ENCODE results near the gene CHST4. TPM values are rescaled to one million over a fixed set of nuclear protein-coding genes. Genes with fewer than 3 reads are reported as not detected.

CHST4 gene
- total RNA-seq, 1 donor from 2014 or later = not detected

DNA sequence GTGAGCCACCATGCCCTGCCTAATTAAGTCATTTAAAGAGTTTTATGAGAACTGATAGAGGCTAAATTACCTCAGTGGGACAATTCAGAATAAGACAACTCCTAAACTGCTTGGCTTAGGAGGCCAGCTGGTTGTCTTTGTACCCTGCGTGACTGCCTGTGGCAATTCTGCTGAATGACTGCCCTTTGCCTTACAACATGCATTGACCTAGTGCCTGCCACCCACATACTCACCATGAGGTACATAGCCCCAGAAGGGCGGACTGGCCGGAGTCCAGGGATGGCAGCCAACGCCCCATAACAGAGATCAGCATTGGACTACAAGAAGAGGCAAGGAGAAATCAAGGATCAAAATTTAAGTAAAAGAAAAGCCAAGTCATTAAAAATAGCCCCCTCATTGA, 43.4 kb downstream of the CHST4 start:
- H3K9me3 Mint-ChIP-seq (ENCODE audit: low read depth) = no peaks in the 10 kb centered on the region
- TF ChIP-seq, protein P1, sequence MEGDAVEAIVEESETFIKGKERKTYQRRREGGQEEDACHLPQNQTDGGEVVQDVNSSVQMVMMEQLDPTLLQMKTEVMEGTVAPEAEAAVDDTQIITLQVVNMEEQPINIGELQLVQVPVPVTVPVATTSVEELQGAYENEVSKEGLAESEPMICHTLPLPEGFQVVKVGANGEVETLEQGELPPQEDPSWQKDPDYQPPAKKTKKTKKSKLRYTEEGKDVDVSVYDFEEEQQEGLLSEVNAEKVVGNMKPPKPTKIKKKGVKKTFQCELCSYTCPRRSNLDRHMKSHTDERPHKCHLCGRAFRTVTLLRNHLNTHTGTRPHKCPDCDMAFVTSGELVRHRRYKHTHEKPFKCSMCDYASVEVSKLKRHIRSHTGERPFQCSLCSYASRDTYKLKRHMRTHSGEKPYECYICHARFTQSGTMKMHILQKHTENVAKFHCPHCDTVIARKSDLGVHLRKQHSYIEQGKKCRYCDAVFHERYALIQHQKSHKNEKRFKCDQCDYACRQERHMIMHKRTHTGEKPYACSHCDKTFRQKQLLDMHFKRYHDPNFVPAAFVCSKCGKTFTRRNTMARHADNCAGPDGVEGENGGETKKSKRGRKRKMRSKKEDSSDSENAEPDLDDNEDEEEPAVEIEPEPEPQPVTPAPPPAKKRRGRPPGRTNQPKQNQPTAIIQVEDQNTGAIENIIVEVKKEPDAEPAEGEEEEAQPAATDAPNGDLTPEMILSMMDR (IDR thresholded peaks at IDR 0.05) = no peak
- no peak overlapping the region for H3K27ac Mint-ChIP-seq (ENCODE audit: unreplicated experiment)
- no peak for DNase-seq (ENCODE audit: low spot score)
- no peak overlapping the region for H3K4me3 Mint-ChIP-seq (ENCODE audit: unreplicated experiment)
- H3K27me3 Mint-ChIP-seq (ENCODE audit: low read depth) = peaks cover 30% of the 10 kb centered on the region
- H3K4me1 Mint-ChIP-seq (ENCODE audit: low read depth) = peaks cover 10% of the 10 kb centered on the region
- H3K36me3 Mint-ChIP-seq (ENCODE audit: low read depth) = no peaks in the 10 kb centered on the region

DNA sequence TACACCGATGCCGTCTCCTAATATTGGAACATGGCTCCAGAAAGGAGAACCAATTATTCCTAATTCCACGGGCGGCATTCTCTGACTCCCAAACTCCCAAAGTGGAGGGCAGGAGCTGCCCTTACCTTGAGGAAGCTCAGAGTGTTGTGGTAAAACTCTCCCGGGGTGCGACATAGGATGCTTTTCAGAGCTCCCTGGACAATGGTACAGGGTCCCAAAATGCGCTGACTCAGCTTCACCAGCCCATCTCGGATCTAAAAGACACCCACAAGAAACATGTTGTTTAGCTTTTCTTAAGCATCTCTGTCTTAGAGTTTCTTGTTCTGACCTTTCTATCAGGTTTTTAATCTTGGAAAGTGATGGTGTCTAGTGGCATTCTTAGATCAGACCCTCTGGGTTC, 43.9 kb downstream of the CHST4 start:
- H3K36me3 Mint-ChIP-seq (ENCODE audit: low read depth) = no peaks in the 10 kb centered on the region
- H3K9me3 Mint-ChIP-seq (ENCODE audit: low read depth) = no peaks in the 10 kb centered on the region
- peaks cover 9% of the 10 kb centered on the region for H3K4me1 Mint-ChIP-seq (ENCODE audit: low read depth)
- no peak for DNase-seq (ENCODE audit: low spot score)
- H3K4me3 Mint-ChIP-seq (ENCODE audit: unreplicated experiment) = no peak overlapping the region
- peaks cover 31% of the 10 kb centered on the region for H3K27me3 Mint-ChIP-seq (ENCODE audit: low read depth)
- TF ChIP-seq, protein P1 (IDR thresholded peaks at IDR 0.05) = no peak
- no peak overlapping the region for H3K27ac Mint-ChIP-seq (ENCODE audit: unreplicated experiment)

GRCh38 chr16:71572497-71573116, 46.4 kb downstream of the CHST4 start:
- DNase-seq (ENCODE audit: low spot score) = no peak
- TF ChIP-seq, protein P1 (IDR thresholded peaks at IDR 0.05) = no peak
- Mint-ChIP-seq H3K36me3 (ENCODE audit: low read depth) (no peaks in the 10 kb centered on the region), H3K27me3 (ENCODE audit: low read depth) (peaks cover 48% of the 10 kb centered on the region), H3K4me1 (ENCODE audit: low read depth) (no peaks in the 10 kb centered on the region), H3K9me3 (ENCODE audit: low read depth) (no peaks in the 10 kb centered on the region), H3K27ac (ENCODE audit: unreplicated experiment) (no peak overlapping the region), H3K4me3 (ENCODE audit: unreplicated experiment) (no peak overlapping the region)

DNA sequence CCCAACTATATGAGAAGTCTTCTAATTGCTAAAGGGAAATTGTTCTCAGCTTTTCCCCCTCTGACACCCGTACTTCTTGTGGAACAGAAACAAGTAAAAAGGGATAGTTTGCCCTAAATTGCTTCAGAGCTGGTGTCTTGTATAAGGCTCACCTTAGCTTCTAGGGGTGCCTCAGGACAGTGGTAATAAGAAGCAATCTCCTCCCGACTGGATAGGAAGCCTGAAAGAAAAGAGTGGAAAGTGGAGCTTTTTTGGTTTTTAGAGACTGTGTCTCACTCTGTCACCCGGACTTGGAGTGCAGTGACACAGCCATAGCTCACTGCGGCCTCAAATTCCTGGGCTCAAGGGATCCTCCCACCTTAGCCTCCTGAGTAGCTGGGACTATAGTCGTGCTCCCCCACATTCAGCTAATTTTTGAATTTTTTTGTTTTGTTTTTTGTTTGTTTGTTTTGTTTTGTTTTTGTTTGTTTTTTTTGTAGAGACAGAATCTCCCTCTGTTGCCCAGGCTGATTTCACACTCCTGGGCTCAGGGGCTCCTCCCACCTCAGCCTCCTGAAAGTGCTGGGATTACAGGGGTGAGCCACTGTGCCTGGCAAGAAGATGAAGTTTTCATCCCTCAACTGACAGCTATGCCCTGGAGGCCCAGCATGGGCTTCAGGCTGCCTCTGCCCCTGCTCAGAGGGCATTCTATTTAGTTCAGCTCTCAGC, 47.3 kb downstream of the CHST4 start:
- Mint-ChIP-seq H3K4me3 (ENCODE audit: unreplicated experiment) (no peak overlapping the region), H3K27me3 (ENCODE audit: low read depth) (peaks cover 50% of the 10 kb centered on the region), H3K9me3 (ENCODE audit: low read depth) (no peaks in the 10 kb centered on the region), H3K27ac (ENCODE audit: unreplicated experiment) (no peak overlapping the region), H3K36me3 (ENCODE audit: low read depth) (no peaks in the 10 kb centered on the region), H3K4me1 (ENCODE audit: low read depth) (no peaks in the 10 kb centered on the region)
- no peak for DNase-seq (ENCODE audit: low spot score)
- TF ChIP-seq, protein P1 (IDR thresholded peaks at IDR 0.05) = no peak

GRCh38 chr16:71574702-71575101, 48.5 kb downstream of the CHST4 start:
- TF ChIP-seq, protein P1 (IDR thresholded peaks at IDR 0.05) = no peak
- no peaks in the 10 kb centered on the region for H3K9me3 Mint-ChIP-seq (ENCODE audit: low read depth)
- peaks cover 48% of the 10 kb centered on the region for H3K27me3 Mint-ChIP-seq (ENCODE audit: low read depth)
- no peak for DNase-seq (ENCODE audit: low spot score)
- no peaks in the 10 kb centered on the region for H3K36me3 Mint-ChIP-seq (ENCODE audit: low read depth)
- no peak overlapping the region for H3K4me3 Mint-ChIP-seq (ENCODE audit: unreplicated experiment)
- no peaks in the 10 kb centered on the region for H3K4me1 Mint-ChIP-seq (ENCODE audit: low read depth)
- no peak overlapping the region for H3K27ac Mint-ChIP-seq (ENCODE audit: unreplicated experiment)
